IMR-90 (cell line): ENCODE data around the gene PPP3CA. TPM values are rescaled to one million over a fixed set of nuclear protein-coding genes. Genes with fewer than 3 reads are reported as not detected.

ENCODE experiments used
- ATAC-seq: fragments of 200-7000 bp; cut with Tn5 transposase; 2 replicates; pipeline ENCODE4 v1.9.1; 2020; ENCODE audit warnings: low read depth, mild to moderate bottlenecking, moderate library complexity
- BruUV-seq: library from RNA; stranded (reverse); fragments of 400-500 nt; replicated peaks from 2 replicates; lab custom pipeline; 2021; lab: Mats Ljungman, UMichigan
- CTCF ChIA-PET: fragments of 300-600 bp; formaldehyde crosslinking; extraction: SDS; loops from one replicate; lab custom pipeline; 2021; ENCODE audit warnings: antibody characterized with exemption; lab: Yijun Ruan, JAX
- POLR2A ChIA-PET: fragments of 300-600 bp; sonication (Branson Sonifier 250); formaldehyde crosslinking; loops from one replicate; lab custom pipeline; 2022; ENCODE audit warnings: antibody characterized with exemption; ENCODE audit not compliant: unreplicated experiment; lab: Charles Lee
- DNase-seq: peaks from one replicate; pipeline ENCODE4 v3.0.0; 2013
- H2AFZ ChIP-seq: replicated peaks from 2 replicates; pipeline ENCODE3; 2013; ENCODE audit warnings: low read length, mild to moderate bottlenecking; ENCODE audit not compliant: poor library complexity
- H2AK5ac ChIP-seq: 2 replicates; pipeline ENCODE4 v1.6.1; 2013; ENCODE audit warnings: low read depth, low read length, inconsistent platforms
- H2AK9ac ChIP-seq: replicated peaks from 2 replicates; pipeline ENCODE3; 2013; ENCODE audit warnings: mild to moderate bottlenecking, low read depth, low read length, moderate library complexity; ENCODE audit not compliant: poor library complexity
- H2BK120ac ChIP-seq: 2 replicates; pipeline ENCODE4 v1.6.1; 2013; ENCODE audit warnings: low read depth, low read length, inconsistent platforms
- H2BK15ac ChIP-seq: 3 replicates; pipeline ENCODE4 v1.6.1; 2013; ENCODE audit warnings: low read depth, low read length, inconsistent platforms
- H2BK20ac ChIP-seq: 2 replicates; pipeline ENCODE4 v1.6.1; 2013; ENCODE audit warnings: low read depth, mild to moderate bottlenecking, inconsistent platforms, low read length, moderate library complexity
- H2BK5ac ChIP-seq: 2 replicates; pipeline ENCODE4 v1.6.1; 2013; ENCODE audit warnings: mild to moderate bottlenecking, low read depth, low read length, inconsistent platforms; ENCODE audit not compliant: poor library complexity, severe bottlenecking
- H3K14ac ChIP-seq: replicated peaks from 2 replicates; pipeline ENCODE4 v1.6.1; 2013; ENCODE audit warnings: low read depth, low read length, inconsistent platforms
- H3K18ac ChIP-seq: 2 replicates; pipeline ENCODE4 v1.6.1; 2013; ENCODE audit warnings: low read depth, low read length, control low read depth
- H3K23ac ChIP-seq: 2 replicates; pipeline ENCODE4 v1.6.1; 2013; ENCODE audit warnings: low read depth, low read length, inconsistent platforms
- H3K27ac ChIP-seq: 2 replicates; pipeline ENCODE4 v1.5.1; 2013; ENCODE audit warnings: mild to moderate bottlenecking, control low read depth, low read length; ENCODE audit not compliant: insufficient read depth
- H3K27me3 ChIP-seq: 2 replicates; pipeline ENCODE4 v1.6.1; 2013; ENCODE audit warnings: low read length; ENCODE audit not compliant: control insufficient read depth, insufficient read depth
- H3K36me3 ChIP-seq: 2 replicates; pipeline ENCODE4 v1.6.1; 2013; ENCODE audit warnings: low read length, mixed read lengths; ENCODE audit not compliant: control insufficient read depth, insufficient read depth
- H3K4ac ChIP-seq: 2 replicates; pipeline ENCODE4 v1.6.1; 2013; ENCODE audit warnings: low read depth, low read length, inconsistent platforms
- H3K4me1 ChIP-seq: 2 replicates; pipeline ENCODE4 v1.6.1; 2013; ENCODE audit warnings: low read length, mixed read lengths; ENCODE audit not compliant: control insufficient read depth, insufficient read depth
- H3K4me2 ChIP-seq: 2 replicates; pipeline ENCODE4 v1.6.1; 2013; ENCODE audit warnings: low read depth, mild to moderate bottlenecking, control low read depth, low read length, moderate library complexity
- H3K4me3 ChIP-seq: 2 replicates; pipeline ENCODE4 v1.5.1; 2013; ENCODE audit warnings: low read depth, mild to moderate bottlenecking, control low read depth, low read length, moderate library complexity; ENCODE audit not compliant: insufficient read depth
- H3K56ac ChIP-seq: 2 replicates; pipeline ENCODE4 v1.6.1; 2013; ENCODE audit warnings: low read length, inconsistent platforms; ENCODE audit not compliant: insufficient read depth; ENCODE audit errors: extremely low read depth
- H3K79me1 ChIP-seq, 2 experiments: 2 replicates each; pipeline ENCODE4 v1.6.1; 2013; ENCODE audit warnings: low read length in 2 of 2, inconsistent platforms in 1 of 2, low read depth in 1 of 2
- H3K9ac ChIP-seq: 2 replicates; pipeline ENCODE4 v1.6.1; 2013; ENCODE audit warnings: low read depth, low read length, control low read depth
- H3K9me1 ChIP-seq: 2 replicates; pipeline ENCODE4 v1.6.1; 2013; ENCODE audit warnings: low read length, inconsistent platforms; ENCODE audit not compliant: insufficient read depth
- H3K9me3 ChIP-seq: 2 replicates; pipeline ENCODE4 v1.6.1; 2013; ENCODE audit warnings: low read length; ENCODE audit not compliant: control insufficient read depth, insufficient read depth
- H4K20me1 ChIP-seq: 2 replicates; pipeline ENCODE4 v1.6.1; 2013; ENCODE audit warnings: low read length, inconsistent platforms; ENCODE audit not compliant: insufficient read depth
- H4K5ac ChIP-seq: 2 replicates; pipeline ENCODE4 v1.6.1; 2013; ENCODE audit warnings: mild to moderate bottlenecking, low read depth, low read length, control low read depth
- H4K8ac ChIP-seq, 2 experiments: 2 replicates each; pipeline ENCODE4 v1.6.1; 2013; ENCODE audit warnings: low read depth in 2 of 2, low read length in 2 of 2, control low read depth in 1 of 2, inconsistent platforms in 1 of 2
- H4K91ac ChIP-seq: 2 replicates; pipeline ENCODE4 v1.6.1; 2013; ENCODE audit warnings: low read depth, low read length, inconsistent platforms; ENCODE audit not compliant: insufficient read depth
- CEBPB ChIP-seq: IDR thresholded peaks from 2 replicates; pipeline ENCODE4 v1.6.1; 2012; ENCODE audit warnings: low read depth, low read length, improper control_type of control experiment
- CHD1 ChIP-seq: IDR thresholded peaks from 2 replicates; pipeline ENCODE4 v1.6.1; 2012; ENCODE audit warnings: low read depth, low read length, improper control_type of control experiment
- MAFK ChIP-seq: IDR thresholded peaks from 2 replicates; pipeline ENCODE4 v1.6.1; 2012; ENCODE audit warnings: low read depth, low read length, improper control_type of control experiment
- WGBS, 2 experiments: methylation state at CpG; one replicate each; pipeline versions ENCODE4 v1.1.5 to v1.1.7; 2013; ENCODE audit warnings: missing lambda C conversion rate in 2 of 2; ENCODE audit not compliant: insufficient read length in 1 of 2; ENCODE audit errors: extremely low coverage in 2 of 2; 5-methylcytosine and 5-hydroxymethylcytosine counted together
- dilution Hi-C: fragments of 300-500 bp; cut with HindIII; formaldehyde crosslinking; loops from one replicate; pipeline ENCODE4 v1.14.3; 2018; ENCODE audit warnings: low sequenced_read_pairs; ENCODE audit not compliant: unreplicated experiment
- in situ Hi-C: fragments of 300-500 bp; cut with MboI; formaldehyde crosslinking; loops from 3 replicates; pipeline ENCODE4 v1.14.3; 2019; ENCODE audit warnings: low sequenced_read_pairs, inconsistent platforms, mixed read lengths
- intact Hi-C: fragments of 100-400 bp; cut with micrococcal nuclease; formaldehyde crosslinking; loops from 2 replicates; pipeline ENCODE4 v1.10.0; 2022
- polyA plus RNA-seq, 3 experiments: library from polyadenylated mRNA; depleted of rRNA; stranded (reverse); fragments of >200 nt; gene quantifications; 2 replicates each; pipeline ENCODE4 v1.2.3, GENCODE V29; 2012; ENCODE audit warnings: low replicate concordance in 1 of 3
- total RNA-seq: library from RNA; depleted of rRNA; stranded (reverse); fragments of >200 nt; gene quantifications from 2 replicates; pipeline ENCODE4 v1.2.3, GENCODE V29; 2012

PPP3CA gene
- total and polyA plus RNA-seq, 2 of the 4 experiments (the other 2 are of a cell fraction), result 14.5 to 48.6 TPM

GRCh38 chr4:101114936-101115372, 232.4 kb downstream of the PPP3CA start:
- Histone ChIP-seq H2AFZ (no peak overlapping the region), H3K27ac (no peak overlapping the region), H3K27me3 (no peaks in the 10 kb centered on the region), H4K8ac (no peak overlapping the region), H3K56ac (no peak overlapping the region), H3K79me1 (peaks cover 3 to 6% of the 10 kb centered on the region in 2 experiments; a peak in 2 of 4 replicates), H2BK15ac (no peak overlapping the region), H4K91ac (no peak overlapping the region), H3K4me3 (no peak overlapping the region), H3K4me2 (no peak overlapping the region), H2BK5ac (no peak overlapping the region), H2BK120ac (no peak overlapping the region), H3K14ac (no peak overlapping the region), H3K4me1 (no peaks in the 10 kb centered on the region), H3K9me1 (no peaks in the 10 kb centered on the region), H3K36me3 (no peaks in the 10 kb centered on the region), H3K23ac (no peak overlapping the region), H3K18ac (no peak overlapping the region), H3K9ac (no peak overlapping the region), H2AK5ac (no peak overlapping the region), H2AK9ac (no peak overlapping the region), H3K4ac (no peak overlapping the region), H4K5ac (no peak overlapping the region), H2BK20ac (no peak overlapping the region), H3K9me3 (no peaks in the 10 kb centered on the region), H4K20me1 (no peaks in the 10 kb centered on the region)
- DNase-seq (peak; percentile 83), ATAC-seq (peak; percentile 83)
- in situ Hi-C loops (no loop called here), dilution Hi-C loops (no loop called here), intact Hi-C loops (no loop called here)
- CTCF ChIA-PET, result interaction anchor here (0.6 kb wide), 1 partner anchor 17 kb away, joined by 5 read pairs; no protein-coding TSS in a partner anchor
- 0 out of 2 replicates have a peak, but pooled peaks have one; percentile 51 for TF ChIP-seq MAFK
- TF ChIP-seq CEBPB, result peak; percentile 35; the same call in 1 of the 2 replicates
- TF ChIP-seq CHD1, result no peak
- no CpG with 5 or more reads among the region's 2 CpGs for WGBS, 2 experiments
- POLR2A ChIA-PET, result no interaction called here
- BruUV-seq, result no TSS peak
